ENCODE data around the gene PRDM4. TPM values are rescaled to one million over a fixed set of nuclear protein-coding genes. Genes with fewer than 3 reads are reported as not detected.

The PRDM4 gene
- total RNA-seq, 1 donor from 2014 or later = 30.1 TPM

DNA sequence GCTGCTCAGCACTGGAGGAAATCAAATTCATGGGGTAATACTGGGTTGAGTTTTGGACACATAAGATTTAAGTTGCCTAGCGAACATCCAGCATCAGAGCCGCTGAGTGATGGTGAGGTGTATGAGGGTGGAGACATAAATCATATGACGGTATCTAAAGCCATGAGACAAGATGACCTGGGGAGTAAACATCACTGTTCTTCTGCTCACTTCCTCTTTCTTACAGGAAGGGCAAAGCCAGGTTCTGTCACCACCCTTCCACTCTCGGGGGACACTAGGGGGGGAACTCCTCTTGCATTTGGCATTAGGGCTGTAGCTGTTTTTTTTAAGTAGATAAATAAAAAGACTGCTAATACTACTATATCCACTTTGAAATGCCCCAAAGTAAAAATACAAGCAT, 24.0 kb downstream of the PRDM4 start:
- no peak overlapping the region for H3K4me3 Mint-ChIP-seq (ENCODE audit: unreplicated experiment)
- no peaks in the 10 kb centered on the region for H3K36me3 Mint-ChIP-seq (ENCODE audit: unreplicated experiment)
- TF ChIP-seq, protein P1, sequence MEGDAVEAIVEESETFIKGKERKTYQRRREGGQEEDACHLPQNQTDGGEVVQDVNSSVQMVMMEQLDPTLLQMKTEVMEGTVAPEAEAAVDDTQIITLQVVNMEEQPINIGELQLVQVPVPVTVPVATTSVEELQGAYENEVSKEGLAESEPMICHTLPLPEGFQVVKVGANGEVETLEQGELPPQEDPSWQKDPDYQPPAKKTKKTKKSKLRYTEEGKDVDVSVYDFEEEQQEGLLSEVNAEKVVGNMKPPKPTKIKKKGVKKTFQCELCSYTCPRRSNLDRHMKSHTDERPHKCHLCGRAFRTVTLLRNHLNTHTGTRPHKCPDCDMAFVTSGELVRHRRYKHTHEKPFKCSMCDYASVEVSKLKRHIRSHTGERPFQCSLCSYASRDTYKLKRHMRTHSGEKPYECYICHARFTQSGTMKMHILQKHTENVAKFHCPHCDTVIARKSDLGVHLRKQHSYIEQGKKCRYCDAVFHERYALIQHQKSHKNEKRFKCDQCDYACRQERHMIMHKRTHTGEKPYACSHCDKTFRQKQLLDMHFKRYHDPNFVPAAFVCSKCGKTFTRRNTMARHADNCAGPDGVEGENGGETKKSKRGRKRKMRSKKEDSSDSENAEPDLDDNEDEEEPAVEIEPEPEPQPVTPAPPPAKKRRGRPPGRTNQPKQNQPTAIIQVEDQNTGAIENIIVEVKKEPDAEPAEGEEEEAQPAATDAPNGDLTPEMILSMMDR (IDR thresholded peaks at IDR 0.05; ENCODE audit: partially characterized antibody, unreplicated experiment) = no peak
- DNase-seq = no peak
- peaks cover 3% of the 10 kb centered on the region for H3K27me3 Mint-ChIP-seq (ENCODE audit: unreplicated experiment)
- no peaks in the 10 kb centered on the region for H3K9me3 Mint-ChIP-seq (ENCODE audit: unreplicated experiment)
- peaks cover 3% of the 10 kb centered on the region for H3K4me1 Mint-ChIP-seq (ENCODE audit: low read depth, unreplicated experiment)
- no peak overlapping the region for H3K27ac Mint-ChIP-seq (ENCODE audit: unreplicated experiment)

DNA sequence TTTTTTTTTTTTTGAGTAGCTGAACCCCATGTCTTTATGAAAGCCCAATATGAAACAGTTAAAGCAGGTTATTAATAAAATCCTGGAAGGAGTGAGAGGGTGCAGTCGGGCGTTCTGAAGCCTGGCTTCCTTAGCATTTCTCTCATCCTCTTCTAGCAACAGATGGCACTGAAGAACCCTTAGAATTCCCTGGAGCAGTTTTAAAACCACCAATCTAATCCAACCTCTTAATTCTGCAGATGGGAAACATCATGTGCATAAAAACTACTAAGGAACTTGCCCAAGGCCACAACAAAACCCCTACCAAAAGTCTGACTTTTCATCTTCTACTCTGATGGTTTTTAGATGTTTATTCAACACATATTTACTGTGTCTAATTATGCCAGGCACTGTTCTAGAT, 25.2 kb downstream of the PRDM4 start:
- Mint-ChIP-seq H3K27me3 (ENCODE audit: unreplicated experiment) (peaks cover 3% of the 10 kb centered on the region), H3K4me3 (ENCODE audit: unreplicated experiment) (no peak overlapping the region), H3K27ac (ENCODE audit: unreplicated experiment) (no peak overlapping the region), H3K9me3 (ENCODE audit: unreplicated experiment) (no peaks in the 10 kb centered on the region), H3K4me1 (ENCODE audit: low read depth, unreplicated experiment) (peaks cover 3% of the 10 kb centered on the region), H3K36me3 (ENCODE audit: unreplicated experiment) (no peaks in the 10 kb centered on the region)
- no peak for DNase-seq
- TF ChIP-seq, protein P1 (IDR thresholded peaks at IDR 0.05; ENCODE audit: partially characterized antibody, unreplicated experiment) = no peak

- no peaks in the 10 kb centered on the region for H3K9me3 Mint-ChIP-seq (ENCODE audit: unreplicated experiment)
- TF ChIP-seq, protein P1 (IDR thresholded peaks at IDR 0.05; ENCODE audit: partially characterized antibody, unreplicated experiment) = no peak
- peaks cover 3% of the 10 kb centered on the region for H3K27me3 Mint-ChIP-seq (ENCODE audit: unreplicated experiment)
- no peak overlapping the region for H3K27ac Mint-ChIP-seq (ENCODE audit: unreplicated experiment)
- no peaks in the 10 kb centered on the region for H3K36me3 Mint-ChIP-seq (ENCODE audit: unreplicated experiment)
- H3K4me3 Mint-ChIP-seq (ENCODE audit: unreplicated experiment) = no peak overlapping the region
- peaks cover 3% of the 10 kb centered on the region for H3K4me1 Mint-ChIP-seq (ENCODE audit: low read depth, unreplicated experiment)
- DNase-seq = no peak
Observed at GRCh38 chr12:107734139-107734538, 26.8 kb downstream of the PRDM4 start.

DNA sequence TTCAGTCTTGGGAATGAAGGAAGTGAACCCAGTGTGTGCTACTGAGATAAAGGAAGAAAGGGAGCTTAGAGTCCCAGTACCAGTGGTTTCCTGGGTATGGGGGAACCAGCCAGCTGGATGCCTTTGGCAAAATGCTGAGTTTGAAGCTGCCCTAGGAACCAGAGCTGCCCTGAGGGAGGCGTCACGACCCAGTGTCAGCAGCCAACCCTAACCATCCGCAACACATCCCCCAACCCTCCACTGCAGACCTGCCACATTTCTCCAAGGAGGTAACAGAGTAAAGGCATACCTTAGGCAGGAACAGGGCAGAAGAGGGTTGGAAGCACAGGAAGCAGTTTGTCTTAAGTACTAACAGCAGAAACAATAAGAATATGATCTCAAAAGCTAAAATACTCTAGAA, 28.6 kb downstream of the PRDM4 start:
- peaks cover 3% of the 10 kb centered on the region for H3K4me1 Mint-ChIP-seq (ENCODE audit: low read depth, unreplicated experiment)
- peaks cover 1% of the 10 kb centered on the region for H3K27me3 Mint-ChIP-seq (ENCODE audit: unreplicated experiment)
- H3K27ac Mint-ChIP-seq (ENCODE audit: unreplicated experiment) = no peak overlapping the region
- peaks cover under 1% of the 10 kb centered on the region for H3K9me3 Mint-ChIP-seq (ENCODE audit: unreplicated experiment)
- no peak for DNase-seq
- H3K36me3 Mint-ChIP-seq (ENCODE audit: unreplicated experiment) = no peaks in the 10 kb centered on the region
- H3K4me3 Mint-ChIP-seq (ENCODE audit: unreplicated experiment) = no peak overlapping the region
- TF ChIP-seq, protein P1 (IDR thresholded peaks at IDR 0.05; ENCODE audit: partially characterized antibody, unreplicated experiment) = no peak

- H3K4me1 Mint-ChIP-seq (ENCODE audit: low read depth, unreplicated experiment) = peaks cover 3% of the 10 kb centered on the region
- DNase-seq = no peak
- peaks cover 1% of the 10 kb centered on the region for H3K9me3 Mint-ChIP-seq (ENCODE audit: unreplicated experiment)
- TF ChIP-seq, protein P1 (IDR thresholded peaks at IDR 0.05; ENCODE audit: partially characterized antibody, unreplicated experiment) = no peak
- H3K27me3 Mint-ChIP-seq (ENCODE audit: unreplicated experiment) = peaks cover 1% of the 10 kb centered on the region
- H3K4me3 Mint-ChIP-seq (ENCODE audit: unreplicated experiment) = no peak overlapping the region
- no peaks in the 10 kb centered on the region for H3K36me3 Mint-ChIP-seq (ENCODE audit: unreplicated experiment)
- no peak overlapping the region for H3K27ac Mint-ChIP-seq (ENCODE audit: unreplicated experiment)
Observed at GRCh38 chr12:107731366-107731765, 29.6 kb downstream of the PRDM4 start.

All from glutamatergic neuron (in vitro differentiated cells).